LNCaP clone FGC (cell line): ENCODE data around the gene PAPOLG.

Experiments used
- DNase-seq: peaks from one replicate; pipeline ENCODE4 v3.0.0-alpha.2; 2011; ENCODE audit warnings: low read depth
- H3K4me3 ChIP-seq: 2 replicates; pipeline ENCODE4 v1.5.1; 2011; ENCODE audit warnings: mild to moderate bottlenecking, low read depth, low read length, control low read depth
- TF ChIP-seq, protein P1 (sequence below): IDR thresholded peaks from 2 replicates; pipeline ENCODE4 v1.5.1; 2012; ENCODE audit warnings: mild to moderate bottlenecking; ENCODE audit not compliant: control insufficient read depth, insufficient read depth; ENCODE audit errors: extremely low read depth

PAPOLG gene

DNA sequence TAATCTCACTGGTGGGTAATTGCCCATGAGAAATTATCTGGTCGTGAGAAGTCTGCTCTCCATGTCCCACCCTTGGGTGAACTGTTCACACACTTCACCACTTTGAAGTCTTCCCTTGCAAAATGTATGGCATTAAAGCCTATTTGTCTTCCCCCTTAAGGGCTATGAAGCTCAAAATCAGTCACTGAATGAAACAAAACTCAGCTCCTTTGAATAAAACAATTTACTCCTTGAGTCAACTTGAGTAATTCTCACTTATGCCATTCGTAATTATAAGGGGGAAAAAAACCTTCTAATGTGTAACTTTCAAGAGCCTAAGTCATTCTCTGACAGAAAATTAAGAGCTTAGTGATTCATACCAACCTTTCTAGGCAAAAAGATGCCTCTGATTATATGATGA lies 76.6 kb downstream of the PAPOLG start:
- H3K4me3 ChIP-seq: no peak overlapping the region
- no peak for DNase-seq
- TF ChIP-seq, protein P1, sequence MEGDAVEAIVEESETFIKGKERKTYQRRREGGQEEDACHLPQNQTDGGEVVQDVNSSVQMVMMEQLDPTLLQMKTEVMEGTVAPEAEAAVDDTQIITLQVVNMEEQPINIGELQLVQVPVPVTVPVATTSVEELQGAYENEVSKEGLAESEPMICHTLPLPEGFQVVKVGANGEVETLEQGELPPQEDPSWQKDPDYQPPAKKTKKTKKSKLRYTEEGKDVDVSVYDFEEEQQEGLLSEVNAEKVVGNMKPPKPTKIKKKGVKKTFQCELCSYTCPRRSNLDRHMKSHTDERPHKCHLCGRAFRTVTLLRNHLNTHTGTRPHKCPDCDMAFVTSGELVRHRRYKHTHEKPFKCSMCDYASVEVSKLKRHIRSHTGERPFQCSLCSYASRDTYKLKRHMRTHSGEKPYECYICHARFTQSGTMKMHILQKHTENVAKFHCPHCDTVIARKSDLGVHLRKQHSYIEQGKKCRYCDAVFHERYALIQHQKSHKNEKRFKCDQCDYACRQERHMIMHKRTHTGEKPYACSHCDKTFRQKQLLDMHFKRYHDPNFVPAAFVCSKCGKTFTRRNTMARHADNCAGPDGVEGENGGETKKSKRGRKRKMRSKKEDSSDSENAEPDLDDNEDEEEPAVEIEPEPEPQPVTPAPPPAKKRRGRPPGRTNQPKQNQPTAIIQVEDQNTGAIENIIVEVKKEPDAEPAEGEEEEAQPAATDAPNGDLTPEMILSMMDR: no peak

DNA sequence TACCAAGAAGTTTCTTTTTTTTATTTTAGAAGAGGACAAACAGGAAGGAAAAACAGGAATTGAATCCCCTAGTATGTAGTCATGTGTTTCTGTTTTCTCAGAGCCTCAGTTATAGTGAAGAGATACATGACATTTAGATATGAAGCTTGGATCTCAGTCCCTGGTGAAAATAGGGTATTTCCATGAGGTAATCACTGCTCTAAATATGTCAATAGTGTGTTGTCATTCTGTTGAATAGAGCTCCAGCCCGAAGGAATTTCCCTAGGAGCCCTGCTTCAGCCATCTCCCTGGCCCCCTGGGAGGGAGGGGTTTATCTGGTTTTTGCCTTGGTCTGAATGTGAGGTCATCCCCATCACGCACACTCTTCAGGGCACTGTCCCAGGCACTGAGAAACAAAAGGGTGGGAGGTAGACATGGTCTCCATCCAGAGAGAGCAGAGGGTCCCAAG lies 78.2 kb downstream of the PAPOLG start:
- H3K4me3 ChIP-seq: no peak overlapping the region
- TF ChIP-seq, protein P1: no peak
- DNase-seq: no peak

DNA sequence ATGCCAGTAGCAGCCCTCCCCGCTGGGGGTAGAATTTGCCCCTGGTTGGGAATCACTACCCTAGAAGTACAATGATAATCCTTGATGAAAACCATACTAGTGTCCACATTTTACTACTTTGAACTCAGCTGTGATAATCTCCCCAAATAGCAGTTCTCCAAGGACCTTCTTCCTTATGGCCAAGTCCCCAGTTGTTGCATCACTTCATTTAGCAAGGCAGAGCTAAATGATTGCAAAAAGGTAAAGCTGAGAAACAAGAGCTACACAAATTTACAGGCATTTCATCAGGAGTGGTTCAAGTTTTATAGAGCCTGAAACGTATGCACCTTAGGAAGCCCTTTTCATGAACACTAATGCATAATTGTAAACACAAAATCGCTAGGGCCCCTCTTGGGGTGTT lies 80.4 kb downstream of the PAPOLG start:
- TF ChIP-seq, protein P1: no peak
- no peak overlapping the region for H3K4me3 ChIP-seq
- no peak for DNase-seq

DNA sequence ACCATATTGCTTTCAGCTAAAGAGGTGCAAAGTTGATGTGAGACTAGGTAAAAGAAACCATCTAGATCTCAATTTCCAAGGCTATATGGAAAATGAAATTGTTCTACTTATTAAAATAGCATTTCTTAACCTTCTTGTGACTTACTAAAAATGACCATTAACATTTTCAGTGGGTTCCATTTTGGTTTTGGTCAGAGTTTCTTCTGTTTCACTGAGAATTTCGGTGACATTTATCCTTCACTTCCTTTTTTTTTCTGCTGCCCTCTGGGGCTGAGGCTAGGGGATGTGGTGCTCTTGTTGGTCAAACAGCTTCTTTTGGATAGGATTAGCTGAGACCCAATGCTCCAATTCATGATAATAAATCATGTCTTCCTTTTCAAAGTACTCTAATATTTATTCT lies 81.1 kb downstream of the PAPOLG start:
- no peak overlapping the region for H3K4me3 ChIP-seq
- DNase-seq: no peak
- TF ChIP-seq, protein P1: no peak

DNA sequence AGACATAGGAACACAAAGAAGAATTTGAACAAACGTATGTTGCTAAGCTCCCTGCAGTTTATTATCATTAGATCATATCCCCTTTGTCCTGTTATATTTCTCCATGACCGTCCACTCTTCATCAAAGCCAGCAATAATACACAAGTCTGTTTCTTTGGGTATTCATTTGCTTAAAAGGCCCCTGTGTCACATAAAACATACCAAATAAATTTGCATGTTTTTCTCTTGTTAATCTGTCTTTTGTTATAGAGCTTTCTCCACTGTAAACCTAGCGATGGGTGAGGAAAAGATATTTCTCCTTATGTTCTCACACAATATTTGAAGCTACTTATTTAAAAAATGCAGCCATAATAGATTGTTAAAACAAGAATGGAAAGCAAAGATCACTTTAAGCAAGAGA lies 82.4 kb downstream of the PAPOLG start:
- DNase-seq: no peak
- no peak overlapping the region for H3K4me3 ChIP-seq
- TF ChIP-seq, protein P1: no peak

DNA sequence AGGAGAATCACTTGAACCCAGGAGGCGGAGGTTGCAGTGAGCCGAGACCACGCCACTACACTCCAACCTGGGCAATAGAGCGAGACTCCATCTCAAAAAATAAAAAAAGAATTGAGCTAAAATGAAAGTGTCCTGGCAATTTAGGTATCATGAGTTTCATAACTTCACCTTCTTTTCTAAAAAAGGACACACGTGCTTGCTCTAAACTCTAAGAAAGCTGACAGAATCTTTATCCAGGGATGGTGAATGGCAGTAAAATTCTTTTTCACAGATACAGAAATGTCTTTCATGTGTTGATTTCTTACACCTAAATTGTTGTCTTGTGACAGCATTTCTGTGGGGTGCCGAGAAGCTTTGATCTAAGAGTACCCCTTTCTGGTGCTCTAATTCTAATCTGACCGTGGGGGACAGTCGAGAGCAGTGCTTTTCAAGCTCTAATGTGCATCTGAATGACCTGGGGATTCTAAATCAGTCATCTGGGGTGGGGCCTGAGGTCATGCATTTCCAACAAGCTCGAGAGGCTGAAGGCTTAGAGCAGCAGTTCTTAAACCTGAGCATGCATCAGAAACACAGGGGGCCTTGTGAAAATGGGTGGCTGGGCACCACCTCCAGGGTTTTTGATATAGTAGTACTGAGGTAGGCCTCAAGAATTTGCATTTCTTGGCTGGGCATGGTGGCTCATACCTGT lies 83.2 kb downstream of the PAPOLG start:
- no peak for DNase-seq
- TF ChIP-seq, protein P1: no peak
- H3K4me3 ChIP-seq: no peak overlapping the region

DNA sequence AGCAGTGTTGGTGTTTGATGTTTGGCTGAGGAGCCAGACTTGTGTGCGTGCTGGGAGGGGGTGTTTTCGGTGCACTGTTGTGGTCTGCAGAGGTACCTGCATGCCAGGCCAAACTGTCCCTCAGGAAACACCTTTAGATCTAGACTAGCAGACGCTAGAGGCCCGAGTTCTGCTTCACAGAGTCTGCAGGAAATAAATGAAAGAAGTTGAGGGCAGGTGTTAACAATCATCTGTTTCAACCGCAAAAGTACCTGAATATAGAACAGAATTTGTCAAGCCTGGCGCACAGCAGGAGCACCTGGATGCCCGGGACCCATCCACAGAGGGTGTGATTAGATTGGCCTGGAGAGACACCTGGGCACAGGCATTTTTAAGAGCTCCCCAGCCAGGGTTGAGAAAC lies 84.8 kb downstream of the PAPOLG start:
- H3K4me3 ChIP-seq: no peak overlapping the region
- DNase-seq: no peak
- TF ChIP-seq, protein P1: no peak
